Activated CD4-positive, alpha-beta T cell treated with anti-CD3 and anti-CD28 coated beads, Interleukin-2, Interleukin-4, amounts not matched to agents 100 ng/mL and 50 ng/mL, durations not matched to agents 16 hours and 8 hours (primary cell): ENCODE results near the gene POLA1.
A peak's percentile ranks its signal among the peaks of the same experiment; 100 is the strongest.
"Not testable (repeated sequence)": the region's sequence is repeated elsewhere in the genome, so short reads cannot be mapped to it uniquely, and the experiment has no call there.

ENCODE experiments used
- DNase-seq: peaks from one replicate; pipeline ENCODE4 v3.0.0-alpha.2; 2020; ENCODE audit warnings: low spot score

POLA1 gene

DNA sequence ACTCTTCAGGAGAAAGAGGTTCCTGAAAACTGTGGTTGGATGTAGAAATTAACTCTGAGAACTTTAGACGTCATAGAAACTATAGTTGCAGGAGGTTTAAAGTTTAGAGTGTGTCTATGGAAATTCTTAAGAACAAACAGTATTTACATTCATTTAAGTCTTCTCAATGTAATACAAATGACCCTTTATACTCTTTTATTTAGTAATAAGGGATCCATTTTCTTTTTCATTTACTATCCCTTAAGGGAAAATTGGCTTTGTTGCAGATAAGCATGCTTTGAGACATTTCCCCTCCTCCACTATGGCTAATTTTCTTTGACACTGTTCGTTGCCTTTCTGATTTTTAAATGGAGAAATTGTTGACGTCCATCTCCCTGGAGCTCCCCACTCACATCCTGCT is 96.4 kb downstream of the POLA1 start:
- no peak for DNase-seq

DNA sequence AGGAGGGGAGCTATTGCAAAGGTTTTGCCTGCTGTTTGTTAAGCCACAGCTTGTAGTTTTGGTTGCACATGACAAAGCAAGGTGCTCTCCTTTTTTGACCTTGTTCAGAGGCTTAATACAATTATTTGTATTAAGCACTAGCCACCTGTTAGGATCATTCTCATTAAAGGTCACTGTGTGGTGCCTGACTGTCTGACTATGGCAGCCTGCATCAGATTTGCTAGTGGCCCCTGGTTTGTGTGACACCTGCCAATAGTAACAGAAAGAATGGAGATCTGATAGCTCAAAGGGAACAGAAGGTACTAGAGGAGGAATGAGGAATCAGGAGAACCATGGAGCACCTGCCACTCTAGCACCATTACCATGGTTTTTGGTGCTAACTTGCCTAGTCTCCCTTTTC is 102.5 kb downstream of the POLA1 start:
- no peak for DNase-seq

GRCh38 chrX:24799078-24799477 is 105.4 kb downstream of the POLA1 start:
- DNase-seq, result no peak

- DNase-seq, result no peak
Observed at GRCh38 chrX:24799565-24799964, 105.8 kb downstream of the POLA1 start.

GRCh38 chrX:24805201-24805600 is 111.5 kb downstream of the POLA1 start:
- DNase-seq, result no peak

DNA sequence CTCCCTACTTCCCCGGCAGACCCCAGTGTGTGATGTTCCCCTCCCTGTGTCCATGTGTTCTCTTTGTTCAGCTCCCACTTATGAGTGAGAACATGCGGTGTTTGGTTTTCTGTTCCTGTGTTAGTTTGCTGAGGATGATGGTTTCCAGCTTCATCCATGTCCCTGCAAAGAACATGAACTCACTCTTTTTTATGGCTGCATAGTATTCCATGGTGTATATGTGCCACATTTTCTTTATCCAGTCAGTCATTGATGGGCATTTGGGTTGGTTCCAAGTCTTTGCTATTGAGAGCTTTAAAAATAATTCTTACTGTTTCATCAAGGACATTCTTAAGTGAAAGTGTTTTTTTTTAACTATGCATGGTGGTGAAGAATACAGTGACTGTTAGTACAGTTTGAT is 126.1 kb downstream of the POLA1 start:
- not testable (repeated sequence) for DNase-seq

DNA sequence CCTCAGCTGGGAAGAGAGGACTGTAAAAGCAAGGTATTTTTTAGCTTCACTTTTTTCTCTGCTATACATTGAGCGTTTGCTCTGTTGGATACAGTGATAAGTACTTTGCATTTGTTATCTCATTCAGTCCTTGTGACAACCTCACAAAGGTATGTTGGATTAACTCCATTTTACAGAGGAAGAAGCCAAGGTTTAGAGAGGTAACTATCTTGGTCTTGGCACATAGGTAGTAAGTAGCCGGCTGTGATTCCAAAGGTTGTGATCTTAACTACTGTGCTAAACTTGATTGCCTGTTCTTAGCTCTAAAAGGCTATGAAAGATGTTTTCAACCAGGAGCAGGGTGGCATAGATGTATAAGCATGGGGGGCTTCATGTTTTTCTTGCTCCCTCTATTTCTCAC is 134.4 kb downstream of the POLA1 start:
- DNase-seq, result no peak

DNA sequence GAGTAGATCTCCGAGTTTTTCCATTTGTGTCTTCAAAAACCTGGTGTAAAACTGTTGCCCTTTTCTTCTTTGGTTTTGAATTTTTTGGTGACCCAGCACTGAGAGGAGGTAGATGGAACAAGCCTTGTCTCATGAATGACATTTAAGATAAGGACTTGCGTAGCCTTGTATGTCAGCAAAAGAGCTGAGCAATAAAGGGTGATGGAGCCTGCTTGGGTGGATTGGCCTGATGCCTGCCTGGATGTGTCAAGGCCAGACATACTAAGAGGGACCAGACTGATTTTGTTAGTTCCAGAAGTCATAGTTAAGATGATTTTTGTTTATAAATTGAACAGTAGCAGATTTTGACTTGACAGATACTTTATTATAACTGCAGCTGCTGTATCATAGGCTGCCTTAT is 134.9 kb downstream of the POLA1 start:
- DNase-seq, result no peak

DNA sequence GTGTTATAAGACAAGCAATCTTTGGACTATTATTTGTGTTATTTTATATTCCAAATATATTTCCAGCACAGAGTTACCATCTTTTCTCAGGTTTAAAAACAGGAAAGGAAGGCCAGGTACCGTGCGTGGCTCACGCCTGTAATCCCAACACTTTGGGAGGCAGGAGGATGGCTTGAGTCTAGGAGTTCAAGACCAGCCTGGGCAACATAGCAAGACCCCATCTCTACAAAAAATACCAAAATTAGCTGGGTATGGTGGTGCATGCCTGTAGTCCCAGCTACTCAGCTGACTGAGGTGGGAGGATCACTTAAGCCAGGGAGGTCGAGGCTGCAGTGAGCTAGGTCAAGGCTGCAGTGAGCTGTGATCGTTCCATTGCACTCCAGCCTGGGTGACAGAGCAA is 140.0 kb downstream of the POLA1 start:
- no peak for DNase-seq

GRCh38 chrX:24837966-24838365 is 144.2 kb downstream of the POLA1 start:
- DNase-seq, result no peak

DNA sequence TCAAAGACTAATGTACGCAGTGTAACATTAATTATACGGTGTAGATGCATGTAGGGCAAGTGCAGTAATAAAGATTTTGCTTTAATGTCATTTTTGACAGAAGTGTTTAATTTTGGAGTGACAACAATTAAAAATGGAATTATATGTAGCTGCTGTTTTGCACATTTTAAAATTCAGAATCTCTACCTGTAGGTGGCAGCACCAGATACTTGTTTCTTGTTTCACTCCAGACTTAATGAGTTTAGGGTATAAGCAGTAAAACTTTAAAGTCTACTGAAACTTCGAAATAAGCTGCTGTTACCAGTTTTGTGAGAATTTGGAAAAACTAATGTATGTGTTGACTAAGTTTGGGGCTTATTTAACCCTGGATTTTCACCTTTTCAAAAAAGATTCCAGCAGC is 144.9 kb downstream of the POLA1 start:
- DNase-seq, result peak; percentile 34

DNA sequence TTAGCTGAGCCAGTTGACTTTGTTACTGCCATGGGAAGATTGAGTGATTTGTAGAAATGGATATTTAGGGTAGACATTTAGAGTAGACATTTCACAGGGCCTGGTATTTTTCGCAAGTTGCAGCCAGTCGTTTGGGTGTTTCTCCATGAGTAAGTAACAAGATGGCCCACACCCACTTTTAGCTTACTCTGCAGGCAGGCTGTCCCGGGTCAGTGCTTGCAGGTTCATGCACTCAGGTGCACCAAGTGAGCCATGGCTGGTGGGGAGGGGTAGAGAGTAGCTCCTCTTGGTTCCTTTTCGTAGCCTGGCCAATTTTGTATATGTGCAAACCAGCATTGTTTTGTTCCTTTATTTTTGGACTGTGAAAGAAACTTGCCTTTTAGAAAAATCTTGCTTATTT is 145.6 kb downstream of the POLA1 start:
- no peak for DNase-seq

DNA sequence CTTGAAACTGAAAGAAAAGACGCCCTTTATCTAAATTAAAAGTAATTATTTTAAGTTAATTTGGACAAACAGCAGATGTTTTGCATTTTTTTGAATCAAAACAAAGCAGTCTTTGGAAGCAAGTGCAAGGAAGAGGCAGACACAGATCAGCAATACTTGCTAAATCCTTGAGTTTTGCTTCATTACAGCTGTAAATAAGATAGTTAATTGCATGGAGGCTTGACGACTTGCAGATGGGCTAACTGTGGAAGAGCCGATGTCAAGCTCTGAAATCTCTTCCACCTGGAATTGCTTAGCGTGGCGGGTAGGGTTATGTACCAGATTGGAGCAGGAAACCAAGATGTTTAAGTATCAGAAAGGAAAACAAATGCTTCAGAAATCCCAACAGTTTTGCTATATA is 148.8 kb downstream of the POLA1 start:
- no peak for DNase-seq

GRCh38 chrX:24846550-24847150 is 152.9 kb downstream of the POLA1 start:
- DNase-seq, result no peak

DNA sequence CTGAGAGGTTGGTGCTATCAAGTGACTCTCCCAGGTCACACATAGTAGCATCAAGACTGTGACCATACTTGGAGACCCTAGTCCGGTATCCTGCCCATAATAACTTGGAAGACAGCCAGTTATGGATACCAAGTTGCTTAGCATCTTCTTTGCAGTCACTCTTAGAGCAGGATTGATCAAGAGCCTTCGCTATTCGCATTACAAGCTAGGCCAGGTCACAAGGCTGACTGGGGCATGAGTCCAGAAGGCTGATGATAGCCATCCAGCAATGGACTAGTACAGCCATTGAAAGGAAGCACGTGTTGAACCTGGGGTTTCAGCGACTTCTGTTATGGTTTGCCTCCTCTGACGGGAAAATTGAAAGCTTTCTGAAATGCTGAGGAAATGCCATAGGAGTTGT is 157.6 kb downstream of the POLA1 start:
- DNase-seq, result no peak

DNA sequence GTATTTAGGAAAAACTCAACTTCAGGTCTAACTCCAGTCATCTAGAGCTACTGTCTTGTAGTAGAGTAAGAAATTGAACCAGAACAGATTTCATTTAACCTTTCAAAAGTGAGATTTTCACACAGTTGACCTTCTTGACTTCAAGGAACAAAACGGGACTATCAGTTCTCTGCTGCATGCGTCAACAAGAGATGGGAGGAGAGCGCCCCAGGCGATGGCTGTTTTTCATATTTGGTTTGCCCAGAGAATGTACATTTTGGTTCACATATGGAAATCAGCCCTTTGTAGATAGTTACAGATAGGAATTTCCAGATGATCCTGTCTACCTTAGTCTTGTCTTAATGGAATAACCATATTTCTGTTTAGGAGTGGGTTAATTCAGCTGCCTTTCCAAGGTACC is 158.1 kb downstream of the POLA1 start:
- no peak for DNase-seq

DNA sequence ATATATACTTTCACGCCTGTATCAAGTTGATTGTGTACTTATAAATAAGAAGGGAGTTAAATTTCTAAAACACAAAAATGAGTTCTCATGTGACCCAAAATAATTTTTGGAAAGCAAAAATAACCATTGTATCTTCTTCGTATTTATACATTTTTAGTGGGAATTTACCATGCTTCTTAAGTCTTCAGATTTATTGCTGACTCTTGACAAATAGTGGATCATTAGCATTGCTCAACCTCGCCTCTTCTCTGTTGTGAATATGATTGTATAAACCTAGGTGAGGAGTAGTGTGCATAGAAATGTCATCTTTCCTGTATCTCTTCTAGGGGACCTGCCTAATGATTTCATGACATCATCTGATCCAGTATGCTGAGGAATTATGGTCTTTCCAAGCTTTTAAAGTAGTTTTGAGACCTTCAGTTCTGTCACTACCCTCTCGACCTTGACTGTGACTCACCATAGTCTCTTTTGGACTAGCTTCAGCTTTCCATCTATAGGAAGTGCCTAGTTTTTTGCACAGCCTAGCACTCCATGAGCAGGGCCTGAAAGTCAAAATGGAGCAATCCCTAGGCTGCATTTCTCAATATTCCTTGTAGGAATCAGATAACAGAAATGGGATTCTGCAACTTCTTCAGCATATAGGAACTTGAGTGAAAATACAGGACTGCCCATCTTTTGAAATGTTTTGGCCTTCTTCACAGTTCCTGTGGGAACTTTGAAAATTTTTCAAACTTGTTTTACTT is 164.5 kb downstream of the POLA1 start:
- DNase-seq, result no peak

DNA sequence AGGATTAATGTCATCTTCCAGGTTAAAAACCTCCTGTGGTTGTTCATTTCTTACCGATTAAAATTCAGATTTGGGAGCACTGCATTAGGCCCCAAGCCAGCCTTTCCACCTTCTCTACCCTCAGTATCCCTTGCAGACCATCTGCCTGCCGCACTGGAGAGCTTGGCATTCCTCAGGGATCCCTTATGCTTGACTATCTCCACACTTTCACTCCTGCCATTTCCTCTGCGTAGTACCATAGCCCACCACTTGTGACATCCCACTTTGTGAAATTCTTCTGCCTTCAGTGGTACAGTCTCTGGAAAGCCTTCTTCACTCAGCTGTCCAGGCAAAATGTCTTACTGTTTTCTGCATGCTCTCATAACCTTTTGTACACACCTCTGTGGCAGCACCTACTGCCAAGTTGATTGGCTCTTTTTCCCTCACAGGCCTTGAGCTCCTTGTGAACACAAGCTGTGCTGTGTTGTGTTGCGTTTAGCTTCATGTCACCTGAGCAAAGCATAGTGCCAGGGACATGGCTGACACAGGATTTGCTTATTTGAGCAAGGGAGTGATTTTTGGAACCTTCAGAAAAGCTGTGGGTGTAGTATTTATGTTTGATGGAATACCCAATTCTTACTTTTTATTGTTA is 165.6 kb downstream of the POLA1 start:
- DNase-seq, result no peak

- DNase-seq, result no peak
Observed at GRCh38 chrX:24860140-24860539, 166.4 kb downstream of the POLA1 start.

DNA sequence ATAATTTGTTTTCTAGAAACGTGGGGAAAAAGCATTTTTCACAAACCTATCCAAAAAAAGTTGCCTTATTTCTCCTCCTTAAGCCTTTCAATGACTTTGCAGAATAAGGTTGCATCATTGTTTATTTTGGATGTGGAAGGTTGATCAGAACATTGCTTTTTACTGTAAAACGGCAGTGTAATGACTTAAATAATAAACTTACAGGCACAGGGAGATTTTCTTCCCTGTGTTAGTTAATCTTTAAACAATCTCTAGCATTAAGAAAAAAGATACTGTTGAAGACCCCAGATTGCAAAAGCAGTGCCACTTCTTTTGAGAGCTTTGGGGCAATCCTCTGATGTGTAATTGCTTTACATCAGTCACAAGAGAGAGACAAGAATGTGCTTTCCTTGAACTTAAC is 168.6 kb downstream of the POLA1 start:
- no peak for DNase-seq

DNA sequence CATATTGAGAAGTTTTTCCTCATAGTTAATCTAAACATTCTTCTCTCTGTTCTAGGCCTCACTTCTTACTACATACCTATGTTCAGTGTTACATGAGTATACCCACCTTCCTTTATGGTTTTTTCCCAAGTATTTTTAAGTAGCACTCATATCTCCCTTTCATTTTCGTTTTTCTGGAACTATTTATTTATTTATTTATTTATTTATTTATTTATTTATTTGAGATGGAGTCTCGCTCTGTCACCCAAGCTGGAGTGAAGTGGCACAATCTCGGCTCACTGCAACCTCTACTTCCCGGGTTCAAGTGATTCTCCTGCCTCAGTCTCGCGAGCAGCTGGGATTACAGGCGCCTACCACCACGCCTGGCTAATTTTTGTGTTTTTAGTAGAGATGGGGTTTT is 170.1 kb downstream of the POLA1 start:
- not testable (repeated sequence) for DNase-seq

DNA sequence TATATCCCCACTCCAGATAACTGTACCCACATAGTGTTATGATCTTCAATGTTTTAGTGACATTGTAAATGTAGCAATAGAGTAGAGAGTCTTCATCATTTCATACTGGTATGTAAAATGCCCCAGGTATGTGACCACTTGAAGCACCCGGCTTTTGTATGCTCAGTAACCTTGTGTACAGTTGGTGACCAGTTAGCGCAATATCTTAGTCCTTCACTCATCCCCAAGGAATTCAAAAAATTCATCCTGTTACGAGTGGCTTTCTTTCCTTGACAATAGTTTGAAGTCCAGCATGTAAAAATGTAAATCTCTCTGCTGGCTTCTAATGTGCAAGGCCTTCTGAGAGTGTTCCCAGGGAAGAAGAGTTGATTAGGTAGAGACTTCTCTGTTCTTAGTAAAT is 176.4 kb downstream of the POLA1 start:
- no peak for DNase-seq

- no peak for DNase-seq
Observed at GRCh38 chrX:24874604-24875247, 181.0 kb downstream of the POLA1 start.
